ENCODE data around the gene KCNJ4.
A peak's percentile ranks its signal among the peaks of the same experiment; 100 is the strongest.

The KCNJ4 gene

DNA sequence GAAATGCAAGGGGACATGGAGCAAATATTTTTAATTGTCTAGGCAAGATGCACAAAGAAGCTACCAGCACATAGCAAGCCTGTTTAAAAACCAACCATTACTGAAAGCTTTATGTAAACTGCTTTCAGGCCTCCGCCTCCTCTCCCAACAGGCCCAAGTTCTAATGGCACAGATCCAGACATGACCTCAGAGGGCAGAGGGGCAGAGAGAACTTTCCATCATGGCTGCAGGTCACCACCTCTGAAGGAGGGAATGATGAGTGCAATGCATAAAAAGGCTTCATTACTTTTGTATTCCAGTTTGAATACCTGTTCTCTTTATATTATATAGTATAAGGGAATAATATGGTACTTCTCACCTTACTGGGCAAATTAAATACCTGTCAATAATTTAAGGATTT lies 35.9 kb upstream of the KCNJ4 start:
- peak overlapping the region; percentile 34 for H3K27ac ChIP-seq
- TF ChIP-seq ZFX (IDR thresholded peaks at IDR 0.05; ENCODE audit: borderline replicate concordance) (no peak), CTCF (IDR thresholded peaks at IDR 0.05) (no peak)

DNA sequence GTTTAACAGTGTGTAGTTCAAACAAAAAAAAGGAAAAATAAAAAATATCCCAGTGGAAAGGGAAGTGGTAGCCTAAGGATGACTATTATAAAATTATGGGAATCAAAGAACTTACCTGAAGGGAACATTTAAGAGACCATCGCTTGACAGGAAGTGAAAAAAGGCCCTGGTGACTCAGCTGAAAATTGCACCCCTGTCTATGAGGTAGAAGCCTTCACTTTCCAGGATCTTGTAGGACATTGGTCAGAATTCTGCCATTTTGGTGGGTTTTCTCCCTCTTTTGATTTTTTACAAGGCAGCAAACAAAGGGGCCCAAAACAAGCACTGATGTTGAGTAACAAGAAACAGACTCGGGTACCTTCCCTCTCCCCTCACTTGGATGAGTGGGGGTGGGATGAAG lies 35.5 kb upstream of the KCNJ4 start:
- peak overlapping the region; percentile 34 for H3K27ac ChIP-seq
- no peak for TF ChIP-seq ZFX (IDR thresholded peaks at IDR 0.05; ENCODE audit: borderline replicate concordance)
- no peak for TF ChIP-seq CTCF (IDR thresholded peaks at IDR 0.05)

DNA sequence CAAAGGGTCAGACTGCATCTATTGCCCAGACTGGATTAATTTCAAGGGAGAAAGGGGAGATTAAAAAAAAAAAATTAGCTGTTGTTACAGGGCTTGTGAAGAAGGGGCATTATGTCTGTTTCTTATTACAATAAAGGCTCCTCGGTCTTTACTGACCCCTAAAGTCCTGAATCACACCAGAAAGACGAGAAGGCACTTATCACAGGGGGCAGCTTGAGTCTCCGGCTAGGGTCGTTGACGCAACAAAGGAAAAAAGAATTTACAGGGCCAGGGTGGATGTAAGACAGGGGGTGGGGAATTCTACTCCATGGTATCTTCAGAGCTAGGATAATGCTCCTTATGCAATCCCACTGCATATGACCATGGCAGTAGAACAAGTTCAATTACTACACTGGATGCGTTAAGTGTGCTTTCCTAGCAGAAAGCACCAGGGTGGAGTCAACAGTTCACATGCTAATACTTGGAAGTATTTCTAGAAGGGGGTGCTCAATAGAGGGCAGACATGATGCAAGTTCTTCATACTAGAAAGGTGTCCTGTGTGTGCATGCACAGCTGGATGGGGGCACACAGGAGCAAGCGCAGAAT lies 34.7 kb upstream of the KCNJ4 start:
- TF ChIP-seq CTCF (IDR thresholded peaks at IDR 0.05) = no peak
- TF ChIP-seq ZFX (IDR thresholded peaks at IDR 0.05; ENCODE audit: borderline replicate concordance) = no peak
- H3K27ac ChIP-seq = peak overlapping the region; percentile 34

GRCh38 chr22:38489142-38489541 lies 34.1 kb upstream of the KCNJ4 start:
- no peak for TF ChIP-seq CTCF (IDR thresholded peaks at IDR 0.05)
- TF ChIP-seq ZFX (IDR thresholded peaks at IDR 0.05; ENCODE audit: borderline replicate concordance) = no peak
- no peak overlapping the region for H3K27ac ChIP-seq

- no peak for TF ChIP-seq CTCF (IDR thresholded peaks at IDR 0.05)
- TF ChIP-seq ZFX (IDR thresholded peaks at IDR 0.05; ENCODE audit: borderline replicate concordance) = no peak
- no peak overlapping the region for H3K27ac ChIP-seq
Observed at GRCh38 chr22:38487946-38488345, 32.9 kb upstream of the KCNJ4 start.

DNA sequence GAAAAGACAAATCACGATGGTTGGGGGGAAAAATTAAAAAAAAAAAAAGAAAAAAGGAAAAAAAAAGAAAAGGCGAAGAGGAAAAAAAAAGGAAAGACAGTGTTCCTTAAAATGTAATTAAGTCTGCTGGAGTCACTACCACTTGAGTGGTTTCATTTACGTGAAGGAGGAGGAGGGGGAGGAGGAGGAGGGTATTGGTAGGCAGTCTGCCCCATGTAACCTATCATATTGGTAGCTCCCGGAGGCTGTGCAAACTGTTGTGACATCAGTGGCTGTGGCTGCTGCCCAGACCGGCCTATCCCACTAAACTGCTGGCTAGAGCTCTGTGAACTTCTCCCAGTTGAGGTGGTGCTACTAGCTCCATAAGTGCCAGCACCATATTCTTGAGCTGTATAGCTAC lies 30.8 kb upstream of the KCNJ4 start:
- no peak overlapping the region for H3K27ac ChIP-seq
- TF ChIP-seq CTCF (IDR thresholded peaks at IDR 0.05) (no peak), ZFX (IDR thresholded peaks at IDR 0.05; ENCODE audit: borderline replicate concordance) (no peak)

- TF ChIP-seq CTCF (IDR thresholded peaks at IDR 0.05) (no peak), ZFX (IDR thresholded peaks at IDR 0.05; ENCODE audit: borderline replicate concordance) (no peak)
- H3K27ac ChIP-seq = 0 out of 2 replicates have a peak overlapping the region, but pooled peaks have one; percentile 29
Observed at GRCh38 chr22:38484244-38484643, 29.2 kb upstream of the KCNJ4 start.
